Activated T-cell treated with anti-CD3 and anti-CD28 coated beads, Interleukin-2, amount 50 U/mL, for 4 hours (primary cell): ENCODE measurements around the gene CFAP90. TPM values are rescaled to one million over a fixed set of nuclear protein-coding genes. Genes with fewer than 3 reads are reported as not detected.

ENCODE experiments used
- ATAC-seq, 2 donors: fragments of 200-7000 bp; cut with Tn5 transposase; one replicate each; pipeline ENCODE4 v1.10.0; 2021
- DNase-seq: peaks from one replicate; pipeline ENCODE4 v3.0.0-alpha.2; 2020
- H3K27me3 Mint-ChIP-seq: one replicate; pipeline ENCODE4 v1.8.0; 2021; ENCODE audit warnings: low read depth, mixed read lengths
- H3K36me3 Mint-ChIP-seq: one replicate; pipeline ENCODE4 v1.8.0; 2022; ENCODE audit warnings: mixed read lengths; ENCODE audit not compliant: insufficient read depth
- H3K4me1 Mint-ChIP-seq: one replicate; pipeline ENCODE4 v1.8.0; 2021; ENCODE audit warnings: low read depth, mixed read lengths
- H3K4me3 Mint-ChIP-seq: one replicate; pipeline ENCODE4 v1.8.0; 2021; ENCODE audit warnings: mild to moderate bottlenecking, moderate library complexity, mixed read lengths
- H3K9me3 Mint-ChIP-seq: one replicate; pipeline ENCODE4 v1.8.0; 2021; ENCODE audit warnings: mixed read lengths
- total RNA-seq, 3 donors: library from RNA; stranded (reverse); gene quantifications; one replicate each; pipeline ENCODE4 v1.2.1, GENCODE V29; 2021

The CFAP90 gene
- total RNA-seq, 3 donors from 2014 or later: not detected

GRCh38 chr5:7823594-7823993 is 27.3 kb downstream of the CFAP90 start:
- no peaks in the 10 kb centered on the region for H3K4me1 Mint-ChIP-seq
- DNase-seq (no peak), ATAC-seq (no peak)
- H3K27me3 Mint-ChIP-seq: peaks cover 29% of the 10 kb centered on the region
- H3K36me3 Mint-ChIP-seq: no peaks in the 10 kb centered on the region
- no peaks in the 10 kb centered on the region for H3K9me3 Mint-ChIP-seq
- no peak overlapping the region for H3K4me3 Mint-ChIP-seq

DNA sequence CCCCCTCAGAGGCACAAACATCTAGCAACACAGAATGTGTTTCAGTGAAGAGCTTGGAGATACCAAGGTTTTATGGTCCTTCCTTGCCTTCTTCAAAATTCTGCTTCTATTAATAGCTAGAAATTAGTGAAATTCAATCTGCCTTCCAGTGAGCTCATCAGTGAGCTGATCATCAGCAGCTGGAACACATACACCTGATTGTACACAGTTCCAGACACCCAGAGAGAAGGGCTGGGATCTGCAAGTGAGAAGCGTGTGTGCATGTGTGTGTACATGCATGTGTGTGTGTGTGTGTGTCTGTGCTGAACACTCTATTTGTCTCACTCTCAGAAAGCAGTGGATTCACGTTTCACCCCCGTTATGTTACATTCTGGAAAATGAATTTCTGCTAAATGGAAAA is 28.5 kb downstream of the CFAP90 start:
- Mint-ChIP-seq H3K27me3 (peaks cover 30% of the 10 kb centered on the region), H3K4me3 (no peak overlapping the region), H3K36me3 (no peaks in the 10 kb centered on the region), H3K9me3 (no peaks in the 10 kb centered on the region), H3K4me1 (no peaks in the 10 kb centered on the region)
- DNase-seq (no peak), ATAC-seq (no peak)

DNA sequence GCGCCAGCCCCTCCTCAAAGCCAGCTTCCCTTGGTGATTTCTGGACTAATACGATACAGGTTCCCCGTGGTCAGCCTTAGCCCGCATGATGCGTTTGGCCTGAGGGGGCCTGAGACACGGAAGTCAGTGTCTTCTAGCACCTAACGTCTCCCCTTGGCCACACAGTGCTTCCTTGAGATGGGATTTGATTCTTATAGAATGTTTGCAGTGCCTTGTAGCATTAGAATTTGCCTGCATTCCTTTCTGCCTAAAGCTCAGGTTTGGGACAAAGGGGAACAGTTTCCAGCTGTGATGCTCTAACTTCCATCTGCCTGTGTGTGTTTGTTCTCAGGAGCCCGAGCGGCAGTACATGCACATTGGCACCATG is 34.4 kb downstream of the CFAP90 start:
- DNase-seq (no peak), ATAC-seq (peak in 1 of 2 donors; percentile 11)
- Mint-ChIP-seq H3K27me3 (peaks cover 45% of the 10 kb centered on the region), H3K9me3 (no peaks in the 10 kb centered on the region), H3K4me3 (no peak overlapping the region), H3K4me1 (peaks cover 2% of the 10 kb centered on the region), H3K36me3 (no peaks in the 10 kb centered on the region)

DNA sequence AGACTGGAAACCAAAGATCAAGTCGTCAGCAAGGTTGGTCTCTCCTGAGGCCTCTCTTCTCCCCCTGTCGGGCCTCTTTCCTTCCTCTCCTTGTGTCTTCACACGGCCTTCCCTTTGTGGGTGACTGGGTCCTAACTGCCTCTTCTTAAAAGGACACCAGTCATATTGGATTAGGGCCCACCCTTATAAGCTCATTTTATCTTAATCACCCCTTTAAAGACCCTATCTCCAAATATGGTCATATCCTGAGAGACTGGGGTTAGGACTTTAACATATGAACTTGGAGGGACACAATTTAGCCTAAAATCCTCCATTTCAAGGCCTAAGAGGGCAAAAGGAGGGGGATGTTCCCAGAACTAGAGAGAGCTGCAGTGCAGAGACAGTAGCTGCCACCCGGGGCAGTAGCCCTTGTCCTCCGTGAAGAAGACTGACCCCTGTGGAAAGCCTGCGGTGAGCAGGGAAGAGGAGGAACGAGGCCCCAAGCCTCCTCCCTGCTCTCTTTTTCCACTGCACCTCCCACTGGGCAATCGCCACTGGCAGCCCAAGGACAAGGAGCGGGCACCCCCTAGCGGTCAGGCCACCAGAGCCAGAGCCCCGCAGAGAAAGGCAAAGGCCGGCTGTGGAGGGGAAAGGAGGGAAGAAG is 34.9 kb downstream of the CFAP90 start:
- ATAC-seq (peak; percentile 77 to 82), DNase-seq (peak; percentile 50)
- Mint-ChIP-seq H3K27me3 (peaks cover 41% of the 10 kb centered on the region), H3K36me3 (no peaks in the 10 kb centered on the region), H3K9me3 (no peaks in the 10 kb centered on the region), H3K4me1 (peaks cover 2% of the 10 kb centered on the region), H3K4me3 (no peak overlapping the region)

DNA sequence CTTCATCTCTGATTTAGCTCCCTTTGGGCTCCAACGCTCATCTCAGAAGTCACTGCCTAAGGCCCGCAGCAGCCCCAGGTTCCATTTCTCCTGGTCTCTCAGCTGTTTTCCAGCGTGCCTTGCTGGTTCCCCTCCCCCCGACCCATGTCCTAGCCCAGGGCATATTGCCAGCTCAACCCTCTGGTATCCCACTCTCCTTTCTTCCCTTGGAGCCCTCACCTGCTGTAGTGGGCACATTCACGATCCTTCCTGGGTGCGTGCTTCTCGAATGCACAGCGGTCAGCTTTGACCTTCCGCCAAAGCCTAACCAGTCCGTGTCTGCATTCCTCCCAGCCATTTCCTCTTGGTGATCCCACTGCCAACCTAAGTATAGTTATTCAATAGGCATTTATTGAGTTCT is 36.1 kb downstream of the CFAP90 start:
- Mint-ChIP-seq H3K9me3 (no peaks in the 10 kb centered on the region), H3K4me3 (no peak overlapping the region), H3K4me1 (peaks cover 2% of the 10 kb centered on the region), H3K36me3 (no peaks in the 10 kb centered on the region), H3K27me3 (peaks cover 46% of the 10 kb centered on the region)
- no peak for ATAC-seq
- DNase-seq: no peak

GRCh38 chr5:7813576-7813975 is 37.4 kb downstream of the CFAP90 start:
- Mint-ChIP-seq H3K36me3 (no peaks in the 10 kb centered on the region), H3K4me3 (no peak overlapping the region), H3K27me3 (peaks cover 37% of the 10 kb centered on the region), H3K9me3 (no peaks in the 10 kb centered on the region), H3K4me1 (peaks cover 2% of the 10 kb centered on the region)
- no peak for DNase-seq
- ATAC-seq: no peak

- Mint-ChIP-seq H3K4me1 (peaks cover 2% of the 10 kb centered on the region), H3K36me3 (no peaks in the 10 kb centered on the region), H3K27me3 (peaks cover 36% of the 10 kb centered on the region), H3K9me3 (no peaks in the 10 kb centered on the region), H3K4me3 (no peak overlapping the region)
- no peak for DNase-seq
- ATAC-seq: no peak
Measured at GRCh38 chr5:7813007-7813406, 37.9 kb downstream of the CFAP90 start.

DNA sequence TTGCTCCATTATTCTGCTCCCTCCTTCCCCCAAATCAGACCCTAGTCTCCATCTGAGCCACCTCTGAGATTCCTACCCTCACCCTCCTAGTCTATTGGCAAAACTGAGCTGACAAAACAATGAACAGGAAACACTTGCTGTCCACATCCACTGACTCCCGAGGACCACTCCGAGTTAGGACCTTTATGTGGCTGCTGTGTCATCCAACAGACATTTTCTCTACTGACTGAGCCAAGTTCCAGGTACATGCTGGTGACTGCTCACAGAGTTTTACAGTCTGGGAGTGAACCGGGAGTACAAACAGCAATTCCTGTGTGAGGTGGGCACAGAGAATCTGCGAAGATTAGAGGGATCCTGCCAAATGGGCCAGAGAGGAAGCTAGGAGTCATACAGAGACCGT is 39.2 kb downstream of the CFAP90 start:
- H3K27me3 Mint-ChIP-seq: peaks cover 37% of the 10 kb centered on the region
- no peak overlapping the region for H3K4me3 Mint-ChIP-seq
- peaks cover 2% of the 10 kb centered on the region for H3K4me1 Mint-ChIP-seq
- H3K9me3 Mint-ChIP-seq: no peaks in the 10 kb centered on the region
- no peak for DNase-seq
- H3K36me3 Mint-ChIP-seq: no peaks in the 10 kb centered on the region
- ATAC-seq: no peak

- H3K27me3 Mint-ChIP-seq: peaks cover 25% of the 10 kb centered on the region
- H3K36me3 Mint-ChIP-seq: no peaks in the 10 kb centered on the region
- no peaks in the 10 kb centered on the region for H3K9me3 Mint-ChIP-seq
- H3K4me1 Mint-ChIP-seq: no peaks in the 10 kb centered on the region
- DNase-seq (no peak), ATAC-seq (no peak)
- H3K4me3 Mint-ChIP-seq: no peak overlapping the region
Measured at GRCh38 chr5:7808998-7809397, 41.9 kb downstream of the CFAP90 start.

- no peaks in the 10 kb centered on the region for H3K36me3 Mint-ChIP-seq
- DNase-seq (no peak), ATAC-seq (no peak)
- no peak overlapping the region for H3K4me3 Mint-ChIP-seq
- H3K27me3 Mint-ChIP-seq: peaks cover 9% of the 10 kb centered on the region
- H3K4me1 Mint-ChIP-seq: no peaks in the 10 kb centered on the region
- no peaks in the 10 kb centered on the region for H3K9me3 Mint-ChIP-seq
Measured at GRCh38 chr5:7805379-7805778, 45.6 kb downstream of the CFAP90 start.

DNA sequence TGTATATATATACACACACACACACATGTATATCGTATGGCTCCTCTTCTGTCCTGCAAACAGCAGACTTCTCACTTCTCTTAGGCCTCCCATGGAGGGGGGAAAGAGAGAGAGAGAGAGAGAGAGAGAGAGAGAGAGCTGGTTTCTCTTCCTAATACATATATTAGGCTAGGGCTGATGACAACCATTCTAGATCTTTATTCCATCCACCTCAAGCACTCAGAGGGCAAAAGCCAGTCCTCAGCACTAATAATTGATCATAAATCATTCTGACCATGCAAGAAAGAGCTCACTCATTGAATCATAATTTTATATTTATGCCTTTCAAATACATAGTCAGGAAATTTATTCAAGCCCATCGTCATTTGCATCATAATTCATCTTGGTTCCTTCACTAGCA is 47.0 kb downstream of the CFAP90 start:
- Mint-ChIP-seq H3K4me3 (no peak overlapping the region), H3K9me3 (no peaks in the 10 kb centered on the region), H3K36me3 (no peaks in the 10 kb centered on the region), H3K27me3 (peaks cover 8% of the 10 kb centered on the region), H3K4me1 (no peaks in the 10 kb centered on the region)
- DNase-seq: no peak
- ATAC-seq: no peak

- DNase-seq: no peak
- Mint-ChIP-seq H3K9me3 (no peaks in the 10 kb centered on the region), H3K4me3 (no peak overlapping the region), H3K36me3 (no peaks in the 10 kb centered on the region), H3K4me1 (no peaks in the 10 kb centered on the region), H3K27me3 (peaks cover 12% of the 10 kb centered on the region)
- ATAC-seq: no peak
Measured at GRCh38 chr5:7802855-7803254, 48.1 kb downstream of the CFAP90 start.

- H3K9me3 Mint-ChIP-seq: no peaks in the 10 kb centered on the region
- ATAC-seq (no peak), DNase-seq (no peak)
- H3K36me3 Mint-ChIP-seq: no peaks in the 10 kb centered on the region
- no peaks in the 10 kb centered on the region for H3K4me1 Mint-ChIP-seq
- peaks cover 15% of the 10 kb centered on the region for H3K27me3 Mint-ChIP-seq
- H3K4me3 Mint-ChIP-seq: no peak overlapping the region
Measured at GRCh38 chr5:7801891-7802614, 48.9 kb downstream of the CFAP90 start.

GRCh38 chr5:7795306-7795705 is 55.6 kb downstream of the CFAP90 start:
- H3K4me1 Mint-ChIP-seq: no peaks in the 10 kb centered on the region
- no peak overlapping the region for H3K4me3 Mint-ChIP-seq
- no peaks in the 10 kb centered on the region for H3K36me3 Mint-ChIP-seq
- peaks cover 20% of the 10 kb centered on the region for H3K27me3 Mint-ChIP-seq
- ATAC-seq: no peak
- H3K9me3 Mint-ChIP-seq: no peaks in the 10 kb centered on the region
- no peak for DNase-seq

- DNase-seq: no peak
- H3K27me3 Mint-ChIP-seq: peaks cover 25% of the 10 kb centered on the region
Measured at GRCh38 chr5:7794823-7795222, 56.1 kb downstream of the CFAP90 start.

More at GRCh38 chr5:7794823-7795222, 56.1 kb downstream of the CFAP90 start:
- Mint-ChIP-seq H3K4me3 (no peak overlapping the region), H3K4me1 (no peaks in the 10 kb centered on the region), H3K9me3 (no peaks in the 10 kb centered on the region), H3K36me3 (no peaks in the 10 kb centered on the region)
- no peak for ATAC-seq
